ENCODE data around the gene NCAPD3.

Gene NCAPD3

DNA sequence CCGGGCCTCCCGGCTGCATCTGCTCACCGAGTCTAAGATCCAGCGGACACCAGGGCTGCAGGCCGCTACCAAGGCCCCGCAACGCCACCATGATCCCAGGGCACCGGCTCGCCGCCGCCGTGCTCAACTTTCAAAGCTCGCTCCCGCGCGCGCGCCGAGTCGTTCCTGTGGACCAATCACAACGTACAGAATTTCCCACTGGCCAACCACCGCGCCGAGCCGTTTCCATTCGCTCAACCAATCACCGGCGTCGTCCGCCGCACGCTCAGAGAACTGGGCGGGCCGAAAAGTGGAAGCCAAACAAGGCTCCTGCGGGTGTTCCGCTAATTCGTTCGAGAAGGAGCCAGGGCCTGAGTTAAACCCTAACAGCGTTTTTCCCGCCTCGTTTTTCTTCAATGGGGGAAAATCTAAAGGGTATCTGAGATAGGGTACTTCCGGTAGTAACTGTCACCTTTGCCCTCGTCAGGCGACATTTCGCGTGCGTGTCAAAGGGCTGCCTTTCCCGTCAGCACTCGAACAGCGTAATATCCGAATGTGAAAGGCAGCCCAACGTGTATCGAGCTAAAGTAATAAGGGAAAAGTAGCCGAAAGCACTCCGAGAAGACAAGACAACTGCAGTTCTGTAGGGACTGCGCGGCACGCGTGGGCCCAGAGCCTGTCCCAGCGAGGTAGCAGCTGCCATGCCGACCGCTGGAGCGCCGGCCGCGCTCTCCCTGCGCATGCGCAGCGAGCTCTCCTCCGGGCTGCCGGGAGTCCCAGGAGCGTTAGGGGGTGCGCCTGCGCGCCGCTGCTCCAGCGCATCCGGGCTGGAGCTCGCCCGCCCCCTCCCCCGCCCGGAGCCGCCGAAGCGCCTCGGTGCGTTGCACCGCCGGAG lies at the start of gene NCAPD3, which contains the start of gene VPS26B:
TSS of gene NCAPD3 (minus strand) at position 132 of the 874 bp plus-strand sequence. CDS start at position 91, 41 bp downstream.
TSS of gene VPS26B (plus strand) at position 836 of the 874 bp plus-strand sequence. CDS start 452 bp downstream, outside the sequence.
- Mint-ChIP-seq H3K9me3 (no peaks in the 10 kb centered on the region), H3K27me3 (ENCODE audit: low read depth) (no peaks in the 10 kb centered on the region), H3K27ac (peak within 1 kb of the TSS; percentile 97), H3K4me1 (ENCODE audit: low read depth) (peaks cover 62% of the 10 kb centered on the region), H3K36me3 (ENCODE audit: low read depth) (peaks cover 36% of the 10 kb centered on the region), H3K4me3 (peak within 1 kb of the TSS; percentile 96)
- peak; percentile 95 for DNase-seq (ENCODE audit: low spot score)

DNA sequence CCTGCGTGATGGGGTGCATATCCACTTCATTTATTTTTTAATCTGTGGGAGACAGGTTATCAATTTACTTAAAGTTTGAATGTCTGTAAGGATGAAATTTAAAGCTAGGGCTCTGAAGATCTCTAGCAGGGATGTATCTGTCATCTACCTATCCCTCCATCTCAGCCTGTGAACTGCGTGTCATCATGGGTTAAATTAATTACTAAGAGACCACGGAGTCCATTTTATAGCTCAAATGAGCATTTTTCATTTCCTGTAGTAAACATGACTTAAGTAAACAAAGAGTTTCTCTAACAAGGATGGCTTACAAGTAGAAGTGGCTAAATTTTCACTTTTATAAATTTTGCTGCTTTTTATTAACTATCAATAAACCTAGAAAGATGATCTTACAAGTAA lies 49.5 kb upstream of the NCAPD3 start:
- DNase-seq (ENCODE audit: low spot score): no peak
- peak overlapping the region; percentile 89 for H3K4me3 Mint-ChIP-seq
- peak overlapping the region; percentile 41 for H3K27ac Mint-ChIP-seq
- H3K36me3 Mint-ChIP-seq (ENCODE audit: low read depth): peaks cover 21% of the 10 kb centered on the region
- peaks cover 2% of the 10 kb centered on the region for H3K27me3 Mint-ChIP-seq (ENCODE audit: low read depth)
- peaks cover under 1% of the 10 kb centered on the region for H3K9me3 Mint-ChIP-seq
- peaks cover 48% of the 10 kb centered on the region for H3K4me1 Mint-ChIP-seq (ENCODE audit: low read depth)

DNA sequence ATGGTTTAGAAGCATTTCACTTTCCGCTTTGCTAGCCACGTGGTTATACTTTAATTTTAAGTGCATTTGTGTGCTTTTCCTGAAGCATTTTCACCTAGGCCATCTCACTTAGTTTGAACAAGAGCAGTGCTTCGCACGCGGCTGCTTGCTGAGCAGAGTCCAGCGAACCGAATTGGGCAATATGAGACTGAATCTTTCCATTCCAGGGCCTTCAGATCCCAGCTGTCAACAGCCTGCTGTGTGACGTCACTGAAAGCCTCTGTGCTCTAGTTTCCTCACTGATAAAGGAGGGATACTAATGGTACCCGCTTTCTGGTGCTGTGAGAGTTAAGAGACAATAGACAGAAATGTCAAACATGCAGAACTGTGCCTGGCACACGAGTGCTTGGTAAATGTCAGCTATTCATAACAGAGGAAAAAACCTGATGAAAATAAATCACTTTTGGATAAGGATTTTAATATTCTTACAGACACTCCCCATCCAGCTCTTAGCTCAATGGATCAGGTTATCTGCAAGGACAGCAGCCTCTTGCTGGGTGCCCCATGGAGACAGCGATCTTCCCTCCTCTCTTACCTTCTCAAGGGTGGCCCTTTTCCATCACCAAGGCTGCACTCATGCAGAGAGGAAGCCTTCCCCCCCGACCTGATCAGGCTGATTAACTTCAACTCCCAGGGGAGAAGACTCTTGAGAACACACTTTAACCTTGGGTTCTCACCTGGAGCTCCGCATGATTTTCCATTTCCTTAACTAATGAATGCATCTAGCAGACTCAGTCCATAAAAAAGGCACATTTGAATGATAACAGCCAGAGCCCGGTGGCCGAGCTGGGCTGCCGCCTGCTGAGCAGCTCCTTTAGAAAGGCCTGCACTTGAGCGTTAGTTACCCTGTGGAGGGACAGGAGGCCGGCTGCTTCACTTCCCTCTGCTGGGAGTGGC lies 48.9 kb upstream of the NCAPD3 start:
- H3K4me1 Mint-ChIP-seq (ENCODE audit: low read depth): peaks cover 54% of the 10 kb centered on the region
- peaks cover 2% of the 10 kb centered on the region for H3K27me3 Mint-ChIP-seq (ENCODE audit: low read depth)
- H3K9me3 Mint-ChIP-seq: no peaks in the 10 kb centered on the region
- peak overlapping the region; percentile 89 for H3K4me3 Mint-ChIP-seq
- peaks cover 22% of the 10 kb centered on the region for H3K36me3 Mint-ChIP-seq (ENCODE audit: low read depth)
- peak overlapping the region; percentile 41 for H3K27ac Mint-ChIP-seq
- DNase-seq (ENCODE audit: low spot score): no peak

- H3K36me3 Mint-ChIP-seq (ENCODE audit: low read depth): peaks cover 20% of the 10 kb centered on the region
- H3K27ac Mint-ChIP-seq: no peak overlapping the region
- H3K4me3 Mint-ChIP-seq: no peak overlapping the region
- no peaks in the 10 kb centered on the region for H3K9me3 Mint-ChIP-seq
- no peaks in the 10 kb centered on the region for H3K27me3 Mint-ChIP-seq (ENCODE audit: low read depth)
- DNase-seq (ENCODE audit: low spot score): no peak
- peaks cover 51% of the 10 kb centered on the region for H3K4me1 Mint-ChIP-seq (ENCODE audit: low read depth)
Measured at GRCh38 chr11:134271978-134272377, 48.2 kb upstream of the NCAPD3 start.

- peak; percentile 33 for DNase-seq (ENCODE audit: low spot score)
Measured at GRCh38 chr11:134270250-134270714, 46.5 kb upstream of the NCAPD3 start.

GRCh38 chr11:134267966-134268365 lies 44.2 kb upstream of the NCAPD3 start:
- H3K4me3 Mint-ChIP-seq: no peak overlapping the region
- no peak for DNase-seq (ENCODE audit: low spot score)
- H3K27ac Mint-ChIP-seq: no peak overlapping the region
- no peaks in the 10 kb centered on the region for H3K27me3 Mint-ChIP-seq (ENCODE audit: low read depth)
- peaks cover 25% of the 10 kb centered on the region for H3K36me3 Mint-ChIP-seq (ENCODE audit: low read depth)
- no peaks in the 10 kb centered on the region for H3K9me3 Mint-ChIP-seq
- peaks cover 46% of the 10 kb centered on the region for H3K4me1 Mint-ChIP-seq (ENCODE audit: low read depth)

More at GRCh38 chr11:134270250-134270714, 46.5 kb upstream of the NCAPD3 start:
- Mint-ChIP-seq H3K36me3 (ENCODE audit: low read depth) (peaks cover 24% of the 10 kb centered on the region), H3K27me3 (ENCODE audit: low read depth) (no peaks in the 10 kb centered on the region), H3K4me3 (peak overlapping the region; percentile 71), H3K4me1 (ENCODE audit: low read depth) (peaks cover 60% of the 10 kb centered on the region), H3K27ac (peak overlapping the region; percentile 89), H3K9me3 (no peaks in the 10 kb centered on the region)

DNA sequence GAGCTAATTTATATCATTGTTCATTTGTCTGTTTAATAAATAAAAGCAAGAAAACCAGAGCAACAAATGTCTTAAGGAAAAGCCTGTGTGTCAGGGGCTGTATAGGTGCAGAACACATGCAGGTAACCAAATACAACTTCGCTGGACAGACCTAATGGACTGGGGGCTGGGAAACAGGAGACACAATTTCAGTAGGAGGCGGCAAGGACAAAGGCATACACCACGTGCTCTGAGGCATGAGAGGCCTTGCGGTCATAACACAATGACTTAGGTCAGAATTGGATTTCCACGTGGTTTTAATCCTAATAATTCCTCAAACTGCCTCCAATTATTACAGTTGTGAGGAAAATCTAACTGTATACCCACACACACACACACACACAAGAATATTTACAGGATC lies 43.7 kb upstream of the NCAPD3 start:
- peaks cover 23% of the 10 kb centered on the region for H3K36me3 Mint-ChIP-seq (ENCODE audit: low read depth)
- peaks cover 41% of the 10 kb centered on the region for H3K4me1 Mint-ChIP-seq (ENCODE audit: low read depth)
- H3K4me3 Mint-ChIP-seq: no peak overlapping the region
- H3K27me3 Mint-ChIP-seq (ENCODE audit: low read depth): no peaks in the 10 kb centered on the region
- no peaks in the 10 kb centered on the region for H3K9me3 Mint-ChIP-seq
- no peak overlapping the region for H3K27ac Mint-ChIP-seq
- no peak for DNase-seq (ENCODE audit: low spot score)

DNA sequence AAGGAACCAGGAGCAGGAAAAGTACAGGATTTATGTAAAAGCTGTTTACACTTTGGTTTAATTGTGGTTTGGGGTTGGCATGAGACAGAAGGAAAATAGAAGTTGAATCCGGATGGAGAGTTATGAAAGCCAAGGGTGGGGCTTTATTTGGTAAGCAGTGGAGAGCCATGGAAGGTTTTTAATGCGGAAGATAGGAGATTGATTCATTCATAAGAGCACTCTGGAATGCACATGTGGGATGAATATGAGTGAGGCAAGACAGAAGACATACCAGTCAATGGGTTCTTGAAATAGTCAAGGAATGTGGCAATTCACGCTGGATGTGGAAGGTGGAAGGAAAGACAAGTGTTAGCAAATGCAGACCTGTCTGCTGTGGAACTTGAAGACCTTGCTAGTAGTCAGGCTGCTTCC lies 43.1 kb upstream of the NCAPD3 start:
- no peak overlapping the region for H3K4me3 Mint-ChIP-seq
- DNase-seq (ENCODE audit: low spot score): no peak
- H3K4me1 Mint-ChIP-seq (ENCODE audit: low read depth): peaks cover 39% of the 10 kb centered on the region
- no peaks in the 10 kb centered on the region for H3K27me3 Mint-ChIP-seq (ENCODE audit: low read depth)
- H3K36me3 Mint-ChIP-seq (ENCODE audit: low read depth): peaks cover 22% of the 10 kb centered on the region
- H3K27ac Mint-ChIP-seq: no peak overlapping the region
- H3K9me3 Mint-ChIP-seq: no peaks in the 10 kb centered on the region

DNA sequence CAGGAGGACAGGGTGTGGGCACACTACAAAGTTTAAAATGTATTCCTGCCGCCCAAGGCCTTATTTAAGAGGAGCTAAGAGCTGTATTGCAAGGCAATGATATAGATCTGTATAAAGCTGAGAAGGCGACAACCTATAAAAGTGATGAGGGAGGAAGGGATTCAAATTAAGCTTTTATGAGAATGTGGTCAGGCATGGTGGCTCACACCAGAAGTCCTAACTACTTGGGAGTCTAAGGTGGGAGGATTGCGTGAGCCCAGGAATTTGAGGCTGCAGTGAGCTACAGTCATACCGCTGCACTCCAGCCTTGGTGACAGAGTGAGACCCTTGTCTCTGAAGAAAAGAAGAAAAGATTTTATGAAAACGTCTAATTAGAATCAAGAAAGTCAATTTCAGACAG lies 42.7 kb upstream of the NCAPD3 start:
- H3K27me3 Mint-ChIP-seq (ENCODE audit: low read depth): no peaks in the 10 kb centered on the region
- peaks cover 20% of the 10 kb centered on the region for H3K36me3 Mint-ChIP-seq (ENCODE audit: low read depth)
- DNase-seq (ENCODE audit: low spot score): no peak
- no peak overlapping the region for H3K4me3 Mint-ChIP-seq
- H3K9me3 Mint-ChIP-seq: no peaks in the 10 kb centered on the region
- H3K4me1 Mint-ChIP-seq (ENCODE audit: low read depth): peaks cover 38% of the 10 kb centered on the region
- no peak overlapping the region for H3K27ac Mint-ChIP-seq

GRCh38 chr11:134264966-134265764 lies 41.4 kb upstream of the NCAPD3 start:
- no peak for DNase-seq (ENCODE audit: low spot score)
- no peaks in the 10 kb centered on the region for H3K27me3 Mint-ChIP-seq (ENCODE audit: low read depth)
- H3K27ac Mint-ChIP-seq: peak overlapping the region; percentile 19
- no peaks in the 10 kb centered on the region for H3K9me3 Mint-ChIP-seq
- H3K36me3 Mint-ChIP-seq (ENCODE audit: low read depth): peaks cover 22% of the 10 kb centered on the region
- H3K4me1 Mint-ChIP-seq (ENCODE audit: low read depth): peaks cover 29% of the 10 kb centered on the region
- H3K4me3 Mint-ChIP-seq: no peak overlapping the region

DNA sequence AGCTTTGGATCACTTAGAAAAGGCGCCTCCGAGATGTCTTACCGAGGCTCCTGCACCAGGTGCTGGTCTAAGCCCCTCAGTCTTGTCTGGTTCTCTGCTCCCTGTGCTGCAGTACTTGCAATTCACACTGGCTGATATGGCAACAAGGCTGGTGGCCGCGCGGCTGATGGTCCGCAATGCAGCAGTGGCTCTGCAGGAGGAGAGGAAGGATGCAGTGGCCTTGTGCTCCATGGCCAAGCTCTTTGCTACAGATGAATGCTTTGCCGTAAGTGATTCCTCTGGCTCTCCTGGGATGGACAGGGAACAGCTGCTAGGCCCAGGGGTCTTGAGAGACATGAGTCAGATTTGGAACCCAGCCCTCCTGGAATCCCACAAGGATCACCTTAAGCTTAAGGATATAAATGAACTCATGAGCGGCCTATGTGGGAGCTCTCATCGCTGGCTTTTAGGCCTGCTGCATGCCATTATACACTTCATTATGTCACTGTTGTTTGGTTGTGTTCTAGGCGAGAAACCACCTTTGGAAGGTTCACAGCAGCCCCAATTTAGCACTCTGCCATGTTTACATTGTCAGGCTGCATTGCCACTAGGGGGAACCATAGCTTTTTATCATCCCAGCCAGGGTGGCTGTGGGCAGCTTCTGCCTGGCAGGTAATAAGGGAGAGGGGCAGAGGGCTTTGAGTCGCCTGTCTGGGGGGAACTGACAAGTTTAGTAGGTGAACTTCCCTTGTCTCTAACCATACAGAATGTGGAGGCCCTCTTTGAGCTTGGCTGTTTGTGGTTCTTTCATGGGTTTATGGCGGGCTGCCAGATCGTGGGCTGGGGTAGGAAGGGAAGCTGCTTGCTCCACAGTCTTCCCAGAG lies 38.1 kb upstream of the NCAPD3 start:
- no peak for DNase-seq (ENCODE audit: low spot score)
- Mint-ChIP-seq H3K27me3 (ENCODE audit: low read depth) (no peaks in the 10 kb centered on the region), H3K9me3 (no peaks in the 10 kb centered on the region), H3K36me3 (ENCODE audit: low read depth) (peaks cover 32% of the 10 kb centered on the region), H3K27ac (no peak overlapping the region), H3K4me1 (ENCODE audit: low read depth) (peaks cover 27% of the 10 kb centered on the region), H3K4me3 (no peak overlapping the region)

DNA sequence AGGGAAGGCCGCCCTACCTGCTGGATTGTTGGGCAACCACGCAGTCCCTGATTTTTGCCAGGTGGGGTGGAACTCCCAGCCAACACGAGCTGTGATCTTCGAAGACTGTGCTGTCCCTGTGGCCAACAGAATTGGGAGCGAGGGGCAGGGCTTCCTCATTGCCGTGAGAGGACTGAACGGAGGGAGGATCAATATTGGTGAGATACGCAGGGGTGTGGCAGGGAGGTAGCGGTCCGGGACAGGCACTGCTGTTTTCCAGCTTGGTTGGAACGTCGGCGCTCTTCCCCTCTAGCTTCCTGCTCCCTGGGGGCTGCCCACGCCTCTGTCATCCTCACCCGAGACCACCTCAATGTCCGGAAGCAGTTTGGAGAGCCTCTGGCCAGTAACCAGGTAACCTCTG lies 37.2 kb upstream of the NCAPD3 start:
- Mint-ChIP-seq H3K4me1 (ENCODE audit: low read depth) (peaks cover 20% of the 10 kb centered on the region), H3K27me3 (ENCODE audit: low read depth) (no peaks in the 10 kb centered on the region), H3K27ac (no peak overlapping the region), H3K4me3 (no peak overlapping the region), H3K9me3 (no peaks in the 10 kb centered on the region), H3K36me3 (ENCODE audit: low read depth) (peaks cover 29% of the 10 kb centered on the region)
- DNase-seq (ENCODE audit: low spot score): no peak
